Stimulated activated CD8-positive, alpha-beta memory T cell treated with anti-CD3 and anti-CD28 coated beads, Interleukin-2, amount 100 ng/mL, for 48 hours (primary cell): Measurements from ENCODE around the gene SLC25A42.
A peak's percentile ranks its signal among the peaks of the same experiment; 100 is the strongest.
"Not testable (repeated sequence)": the region's sequence is repeated elsewhere in the genome, so short reads cannot be mapped to it uniquely, and the experiment has no call there.

ENCODE experiments used
- DNase-seq, 2 donors: peaks; one replicate each; pipeline ENCODE4 v3.0.0-alpha.2; 2020; ENCODE audit warnings: low read depth in 2 of 2

The SLC25A42 gene

GRCh38 chr19:19063183-19064097 is at the start of gene SLC25A42:
TSS of gene SLC25A42 (plus strand) at chr19:19063994. CDS start at chr19:19096125, 32,131 bp downstream.
- peak; percentile 94 to 97 for DNase-seq

- DNase-seq = no peak
Measured at GRCh38 chr19:19021115-19021514, 42.7 kb upstream of the SLC25A42 start.

- no peak for DNase-seq
Measured at GRCh38 chr19:19022380-19022961, 41.3 kb upstream of the SLC25A42 start.

GRCh38 chr19:19023376-19023775 is 40.4 kb upstream of the SLC25A42 start:
- DNase-seq = not testable (repeated sequence)

GRCh38 chr19:19025861-19026260 is 37.9 kb upstream of the SLC25A42 start:
- no peak for DNase-seq

GRCh38 chr19:19026299-19026971 is 37.4 kb upstream of the SLC25A42 start:
- DNase-seq = no peak

- no peak for DNase-seq
Measured at GRCh38 chr19:19027228-19027627, 36.6 kb upstream of the SLC25A42 start.

- DNase-seq = no peak
Measured at GRCh38 chr19:19028526-19028925, 35.3 kb upstream of the SLC25A42 start.

- no peak for DNase-seq
Measured at GRCh38 chr19:19031891-19032290, 31.9 kb upstream of the SLC25A42 start.

GRCh38 chr19:19032420-19033175 is 31.2 kb upstream of the SLC25A42 start:
- DNase-seq = peak; percentile 79 to 85

GRCh38 chr19:19033176-19033425 is 30.7 kb upstream of the SLC25A42 start:
- no peak for DNase-seq

GRCh38 chr19:19033426-19034203 is 30.2 kb upstream of the SLC25A42 start, which contains the start of the genes ARMC6 and SUGP2:
TSS of gene ARMC6 (plus strand) at chr19:19033603. CDS start at chr19:19034210, 607 bp downstream.
TSS of gene SUGP2 (minus strand) at chr19:19033517. CDS start at chr19:19031071, 2,446 bp downstream.
- DNase-seq = peak; percentile 78 to 87

GRCh38 chr19:19034204-19034624 is 29.6 kb upstream of the SLC25A42 start:
- DNase-seq = peak; percentile 49 to 64

GRCh38 chr19:19039901-19040300 is 23.9 kb upstream of the SLC25A42 start:
- no peak for DNase-seq

- DNase-seq = no peak
Measured at GRCh38 chr19:19040417-19040816, 23.4 kb upstream of the SLC25A42 start.

GRCh38 chr19:19042732-19043280 is 21.0 kb upstream of the SLC25A42 start:
- DNase-seq = no peak

GRCh38 chr19:19043481-19043880 is 20.3 kb upstream of the SLC25A42 start:
- DNase-seq = no peak

GRCh38 chr19:19043881-19044280 is 19.9 kb upstream of the SLC25A42 start:
- no peak for DNase-seq

- no peak for DNase-seq
Measured at GRCh38 chr19:19049406-19049805, 14.4 kb upstream of the SLC25A42 start.

- DNase-seq = no peak
Measured at GRCh38 chr19:19050104-19050503, 13.7 kb upstream of the SLC25A42 start.

GRCh38 chr19:19050731-19051130 is 13.1 kb upstream of the SLC25A42 start:
- DNase-seq = no peak
